Peyer's patch (tissue), 4 donors: ENCODE results near the gene KLF5.

Experiments
- POLR2A ChIP-seq, 2 donors: fragments of 450-650 bp; IDR thresholded peaks; one replicate each; pipeline ENCODE4 v1.5.1; 2017; ENCODE audit warnings: antibody characterized with exemption in 2 of 2, mild to moderate bottlenecking in 2 of 2, moderate library complexity in 2 of 2
- TF ChIP-seq, protein P1 (sequence below), 6 experiments: fragments of 450-650 bp in 4 of 6; fragments of 200-600 bp in 2 of 6; sonication (generic) in 1 of 6; IDR thresholded peaks; one replicate each; pipeline ENCODE4 v1.5.1; 2017 to 2019; ENCODE audit warnings: antibody characterized with exemption in 6 of 6, mild to moderate bottlenecking in 3 of 6, moderate library complexity in 1 of 6

DNA sequence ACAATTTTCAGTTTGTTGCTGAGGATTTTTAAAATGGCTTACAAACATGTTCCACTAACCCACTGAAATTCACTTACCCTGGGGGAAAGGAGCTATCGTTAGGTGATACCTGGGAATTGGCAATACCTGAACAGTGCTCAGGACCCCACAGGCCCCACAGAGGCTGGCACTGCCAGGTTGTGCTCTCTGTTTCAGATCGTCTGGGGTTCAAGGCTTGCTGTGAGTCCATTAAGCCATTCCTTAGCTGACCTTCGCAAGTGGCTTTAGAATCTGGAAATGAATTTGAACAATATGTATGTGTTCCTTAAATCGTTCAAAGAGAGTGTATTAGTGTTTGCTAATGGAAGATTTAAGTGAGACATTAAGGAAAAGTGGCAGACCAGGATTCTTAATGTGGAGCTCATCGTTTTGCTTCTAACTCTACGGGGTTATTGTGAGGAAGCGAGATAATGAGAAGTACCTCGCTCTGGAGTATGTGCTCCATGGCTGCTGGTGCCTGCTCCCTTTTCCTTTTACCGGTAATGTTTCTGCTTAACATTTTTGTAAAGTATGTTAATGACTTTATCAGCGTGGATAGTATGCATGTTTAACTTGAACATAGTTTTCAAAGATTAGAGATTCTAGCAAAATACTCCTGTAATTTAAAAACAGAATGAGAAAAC is 13.6 kb downstream of the KLF5 start:
- no peak for TF ChIP-seq POLR2A (IDR thresholded peaks at IDR 0.05)
- TF ChIP-seq, protein P1, sequence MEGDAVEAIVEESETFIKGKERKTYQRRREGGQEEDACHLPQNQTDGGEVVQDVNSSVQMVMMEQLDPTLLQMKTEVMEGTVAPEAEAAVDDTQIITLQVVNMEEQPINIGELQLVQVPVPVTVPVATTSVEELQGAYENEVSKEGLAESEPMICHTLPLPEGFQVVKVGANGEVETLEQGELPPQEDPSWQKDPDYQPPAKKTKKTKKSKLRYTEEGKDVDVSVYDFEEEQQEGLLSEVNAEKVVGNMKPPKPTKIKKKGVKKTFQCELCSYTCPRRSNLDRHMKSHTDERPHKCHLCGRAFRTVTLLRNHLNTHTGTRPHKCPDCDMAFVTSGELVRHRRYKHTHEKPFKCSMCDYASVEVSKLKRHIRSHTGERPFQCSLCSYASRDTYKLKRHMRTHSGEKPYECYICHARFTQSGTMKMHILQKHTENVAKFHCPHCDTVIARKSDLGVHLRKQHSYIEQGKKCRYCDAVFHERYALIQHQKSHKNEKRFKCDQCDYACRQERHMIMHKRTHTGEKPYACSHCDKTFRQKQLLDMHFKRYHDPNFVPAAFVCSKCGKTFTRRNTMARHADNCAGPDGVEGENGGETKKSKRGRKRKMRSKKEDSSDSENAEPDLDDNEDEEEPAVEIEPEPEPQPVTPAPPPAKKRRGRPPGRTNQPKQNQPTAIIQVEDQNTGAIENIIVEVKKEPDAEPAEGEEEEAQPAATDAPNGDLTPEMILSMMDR (IDR thresholded peaks at IDR 0.05) = no peak
